ENCODE measurements around the gene WDR1.

WDR1 gene

GRCh38 chr4:10101671-10102473 is 14.7 kb downstream of the WDR1 start:
- no peak overlapping the region for H3K4me3 ChIP-seq (ENCODE audit: low read depth, low read length)

DNA sequence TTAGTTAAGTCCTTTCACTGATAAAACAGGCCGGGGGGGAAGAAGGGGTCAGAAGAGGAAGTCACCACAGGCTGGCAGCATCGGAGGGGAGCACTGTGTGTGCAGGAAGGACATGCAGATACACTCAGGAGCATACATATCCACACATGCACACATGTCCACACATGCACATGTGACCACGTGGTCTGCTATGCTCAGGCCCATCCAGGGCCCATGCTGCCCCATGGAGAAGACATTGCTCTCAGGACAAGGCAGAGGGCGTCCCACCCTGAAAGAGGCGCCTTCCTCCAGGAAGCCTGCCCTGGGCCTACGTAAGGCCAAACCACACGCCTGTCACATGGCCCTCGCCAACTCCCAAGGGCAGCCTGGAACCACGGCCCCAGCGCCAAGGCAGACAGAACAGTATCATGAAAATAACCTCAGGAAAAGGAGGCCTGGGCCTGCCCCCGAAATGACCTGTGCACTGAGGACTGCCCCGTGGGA is 15.8 kb downstream of the WDR1 start:
- no peak overlapping the region for H3K4me3 ChIP-seq (ENCODE audit: low read depth, low read length)

DNA sequence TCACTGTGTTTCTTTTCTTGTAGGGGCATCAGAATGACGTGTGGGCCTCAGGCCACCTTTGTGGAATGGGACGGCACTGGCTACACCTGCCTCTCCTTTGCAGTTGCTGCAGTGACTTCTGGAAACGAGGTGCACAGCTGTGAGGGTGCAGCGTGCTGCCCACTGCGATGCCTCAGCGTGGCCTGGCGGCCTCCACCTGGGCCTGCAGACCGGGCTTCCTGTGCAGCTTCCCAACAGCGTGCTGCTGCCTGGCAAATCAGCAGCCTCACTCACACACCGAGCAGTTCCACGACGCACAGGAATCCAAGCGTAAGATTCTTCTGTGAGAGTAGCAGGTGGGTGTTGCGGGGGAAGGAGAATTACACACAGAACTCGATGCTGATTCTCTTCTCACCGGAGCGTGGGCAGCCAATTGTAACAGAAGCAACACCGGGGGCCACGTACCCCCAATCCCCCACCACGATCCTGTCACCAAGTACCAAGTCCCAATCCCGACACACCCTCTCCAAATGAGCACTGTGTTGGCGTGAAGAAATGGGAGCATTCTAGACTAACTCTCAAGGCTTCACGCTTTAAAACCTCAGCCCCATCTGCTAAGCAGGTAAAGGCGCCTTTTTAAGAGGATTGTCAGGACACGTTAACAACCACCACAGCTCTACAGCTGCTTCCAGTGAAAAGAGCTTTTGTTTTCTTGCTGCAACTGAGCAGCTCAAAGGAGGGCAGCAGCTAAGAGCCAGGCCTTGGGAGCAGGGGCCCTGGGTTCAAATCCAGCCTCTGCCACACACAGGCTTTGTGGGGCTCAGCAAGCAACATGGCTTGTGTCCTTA is 16.9 kb downstream of the WDR1 start:
- H3K4me3 ChIP-seq (ENCODE audit: low read depth, low read length) = no peak overlapping the region

- H3K4me3 ChIP-seq (ENCODE audit: low read depth, low read length) = no peak overlapping the region
These were observed 17.8 kb downstream of the WDR1 start for GRCh38 chr4:10098780-10099160.

GRCh38 chr4:10097906-10098779 is 18.5 kb downstream of the WDR1 start:
- no peak overlapping the region for H3K4me3 ChIP-seq (ENCODE audit: low read depth, low read length)

GRCh38 chr4:10096978-10097335 is 19.6 kb downstream of the WDR1 start:
- no peak overlapping the region for H3K4me3 ChIP-seq (ENCODE audit: low read depth, low read length)

DNA sequence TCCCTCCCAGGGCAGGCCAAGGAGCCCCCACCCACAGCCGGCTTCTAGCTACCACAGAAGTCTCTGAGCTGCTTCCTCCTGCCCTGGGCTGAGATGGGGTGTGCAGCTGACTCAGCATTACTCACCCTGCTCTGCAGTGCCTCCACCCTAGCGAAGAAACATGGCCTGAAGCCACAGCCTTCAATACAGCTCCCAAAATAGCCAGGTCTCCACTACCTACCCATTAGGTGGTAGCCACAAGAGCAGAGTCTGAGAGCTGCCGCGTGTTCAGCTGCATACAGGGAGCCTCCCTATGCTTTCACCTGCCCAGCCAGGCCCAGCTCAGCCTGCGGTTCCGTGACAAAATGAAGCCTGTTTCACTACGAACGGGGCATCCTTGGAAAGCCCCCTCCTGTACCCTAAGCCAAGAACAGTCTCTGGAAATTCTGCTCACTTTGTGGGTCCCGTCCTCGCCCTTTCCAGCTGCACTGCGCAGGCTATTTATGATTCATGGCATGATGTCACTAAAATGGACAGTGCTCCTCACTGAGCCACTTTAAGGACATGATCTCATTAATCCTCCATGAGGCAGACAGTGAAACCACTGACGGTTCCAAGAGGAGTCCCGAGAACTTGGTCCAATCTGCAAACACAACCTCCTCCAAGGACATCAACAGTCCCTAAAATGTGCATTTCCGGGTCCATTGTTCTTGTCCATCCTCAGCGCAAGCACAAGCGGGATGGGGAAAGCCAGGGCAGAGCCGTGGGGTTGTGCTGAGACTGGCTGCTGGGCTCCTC is 20.2 kb downstream of the WDR1 start:
- H3K4me3 ChIP-seq (ENCODE audit: low read depth, low read length) = no peak overlapping the region

- no peak overlapping the region for H3K4me3 ChIP-seq (ENCODE audit: low read depth, low read length)
These were observed 21.2 kb downstream of the WDR1 start for GRCh38 chr4:10095296-10095991.

DNA sequence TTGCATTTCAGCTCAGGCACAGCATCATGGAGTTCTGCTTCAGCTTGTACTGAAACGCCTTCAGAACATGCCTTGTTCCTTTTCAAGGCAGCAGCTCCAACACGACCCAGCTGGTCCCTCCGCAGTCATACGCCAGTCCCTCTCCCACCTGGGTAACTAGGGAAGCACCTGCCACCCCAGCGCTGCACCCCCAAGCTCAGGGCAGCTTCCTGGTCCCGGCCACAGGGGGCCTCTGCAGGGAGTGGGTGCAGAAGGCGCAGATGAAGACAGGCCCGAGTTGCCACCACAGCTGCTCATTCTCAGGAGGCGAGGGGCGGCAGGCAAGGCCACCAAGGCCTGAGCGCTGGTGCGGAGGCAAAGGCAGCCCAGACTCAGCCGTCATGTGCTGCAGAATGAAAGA is 21.8 kb downstream of the WDR1 start:
- H3K4me3 ChIP-seq (ENCODE audit: low read depth, low read length) = no peak overlapping the region

- no peak overlapping the region for H3K4me3 ChIP-seq (ENCODE audit: low read depth, low read length)
These were observed 22.6 kb downstream of the WDR1 start for GRCh38 chr4:10093801-10094552.

DNA sequence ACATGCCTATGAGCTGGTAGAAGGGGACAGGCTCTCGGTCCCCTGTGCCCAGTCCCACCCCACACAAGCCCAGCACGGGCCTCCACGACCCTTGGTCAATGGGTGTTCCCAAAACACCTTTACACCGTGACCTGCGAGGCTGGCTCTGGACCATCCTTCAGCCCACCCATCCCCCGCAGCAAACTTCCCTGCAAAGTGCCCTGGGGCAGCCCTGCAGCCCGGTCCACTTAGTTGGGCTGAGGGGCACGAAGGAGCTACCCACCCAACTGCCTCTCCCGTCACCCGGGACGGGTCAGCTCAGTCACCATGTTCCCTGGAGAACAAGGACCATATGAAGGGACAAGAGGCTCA is 23.4 kb downstream of the WDR1 start:
- no peak overlapping the region for H3K4me3 ChIP-seq (ENCODE audit: low read depth, low read length)

GRCh38 chr4:10092481-10093270 is 23.9 kb downstream of the WDR1 start:
- no peak overlapping the region for H3K4me3 ChIP-seq (ENCODE audit: low read depth, low read length)

GRCh38 chr4:10091531-10092181 is 24.9 kb downstream of the WDR1 start:
- no peak overlapping the region for H3K4me3 ChIP-seq (ENCODE audit: low read depth, low read length)

- no peak overlapping the region for H3K4me3 ChIP-seq (ENCODE audit: low read depth, low read length)
These were observed 25.9 kb downstream of the WDR1 start for GRCh38 chr4:10090467-10091250.

DNA sequence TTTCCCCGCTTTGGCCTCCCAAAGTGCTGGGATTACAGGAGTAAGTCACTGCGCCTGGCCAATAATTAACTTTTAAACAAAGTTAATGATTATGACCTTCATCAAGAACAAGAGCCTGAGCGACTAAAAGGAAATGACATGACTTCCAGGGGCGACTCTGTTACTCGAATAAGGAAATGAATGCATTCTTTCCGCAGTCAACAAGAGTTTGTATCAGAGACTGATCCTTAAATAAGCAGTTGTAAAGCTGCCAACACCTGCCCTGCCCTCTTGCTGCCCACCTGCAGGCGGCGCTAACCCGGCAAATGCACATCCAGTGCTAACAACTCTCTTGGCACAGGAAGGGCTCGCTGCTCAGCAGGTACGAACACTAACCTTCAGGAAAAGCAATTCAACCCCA is 27.3 kb downstream of the WDR1 start:
- H3K4me3 ChIP-seq (ENCODE audit: low read depth, low read length) = no peak overlapping the region

DNA sequence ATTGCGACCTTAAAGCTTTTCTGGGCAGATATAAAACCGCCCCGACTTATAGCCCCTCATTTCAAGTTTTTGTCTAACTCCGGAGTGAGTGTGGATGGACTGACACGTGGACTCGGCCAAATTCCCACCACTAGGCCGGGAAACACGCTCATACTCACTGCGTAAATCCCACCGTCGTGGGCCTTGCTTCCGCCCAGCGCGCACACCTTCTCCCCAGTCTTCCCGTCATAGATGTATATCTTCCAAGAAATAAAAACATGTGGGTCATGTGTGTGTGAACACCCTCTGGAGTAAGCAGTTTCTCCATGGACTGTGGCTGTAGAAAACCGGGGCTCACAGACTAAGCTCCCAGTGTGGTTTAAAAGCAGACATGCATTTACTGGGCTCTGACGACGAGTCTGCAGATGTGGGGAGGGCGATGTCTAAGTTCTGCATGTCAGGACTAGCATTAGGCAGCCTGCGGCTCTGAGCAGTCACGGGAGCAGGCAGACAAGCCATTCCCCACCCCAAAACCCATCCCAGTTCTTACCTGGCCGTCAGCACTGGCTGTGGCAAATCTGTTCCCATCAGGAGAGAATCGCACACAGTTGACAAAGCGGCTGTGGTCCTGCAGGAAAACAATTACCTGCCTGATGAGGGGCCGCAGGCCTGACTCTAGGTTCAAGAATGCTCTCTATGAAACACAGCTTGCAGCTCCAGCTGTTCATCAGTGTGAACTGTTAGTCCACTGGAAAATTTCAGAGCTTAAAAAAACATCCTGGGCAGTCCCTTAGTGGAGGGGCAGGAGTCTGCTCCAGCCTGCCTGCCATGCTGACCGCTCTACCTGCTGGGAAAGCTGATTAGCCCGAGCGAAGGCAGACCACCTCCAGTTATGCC is 28.2 kb downstream of the WDR1 start:
- H3K4me3 ChIP-seq (ENCODE audit: low read depth, low read length) = no peak overlapping the region
